ENCODE results near the gene PGP.
A peak's percentile ranks its signal among the peaks of the same experiment; 100 is the strongest.

PGP gene

DNA sequence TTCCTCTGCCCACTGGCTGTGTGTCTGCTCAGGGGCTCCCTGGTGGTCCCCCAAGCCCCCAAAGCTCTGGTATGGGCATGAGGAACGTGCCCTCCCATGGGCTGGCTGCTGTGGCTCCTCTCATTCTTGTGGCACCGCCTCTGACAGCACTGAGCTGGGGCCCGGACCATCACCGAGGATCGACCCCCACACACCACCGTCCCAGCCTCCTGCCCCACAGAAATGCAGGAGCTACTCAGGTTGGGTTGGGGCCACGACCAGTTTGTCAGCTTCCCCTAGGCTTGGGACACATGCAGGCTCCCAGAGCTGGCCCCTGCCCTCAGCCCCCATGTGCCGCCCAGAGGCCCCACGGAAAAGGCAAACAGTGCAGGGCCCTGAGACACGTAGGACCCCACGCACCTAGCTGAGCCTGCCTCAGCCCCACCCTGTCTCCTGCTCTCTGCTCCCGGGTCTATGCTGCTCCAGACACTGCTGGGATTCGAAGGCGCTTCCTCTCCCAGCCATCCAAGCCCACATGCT, 15.0 kb downstream of the PGP start:
- no peak for DNase-seq (ENCODE audit: low spot score)

GRCh38 chr16:2199095-2199494, 15.5 kb downstream of the PGP start:
- no peak for DNase-seq (ENCODE audit: low spot score)

- DNase-seq (ENCODE audit: low spot score) = no peak
Observed at GRCh38 chr16:2198283-2198682, 16.4 kb downstream of the PGP start.

GRCh38 chr16:2197765-2198164, 16.9 kb downstream of the PGP start:
- no peak for DNase-seq (ENCODE audit: low spot score)

DNA sequence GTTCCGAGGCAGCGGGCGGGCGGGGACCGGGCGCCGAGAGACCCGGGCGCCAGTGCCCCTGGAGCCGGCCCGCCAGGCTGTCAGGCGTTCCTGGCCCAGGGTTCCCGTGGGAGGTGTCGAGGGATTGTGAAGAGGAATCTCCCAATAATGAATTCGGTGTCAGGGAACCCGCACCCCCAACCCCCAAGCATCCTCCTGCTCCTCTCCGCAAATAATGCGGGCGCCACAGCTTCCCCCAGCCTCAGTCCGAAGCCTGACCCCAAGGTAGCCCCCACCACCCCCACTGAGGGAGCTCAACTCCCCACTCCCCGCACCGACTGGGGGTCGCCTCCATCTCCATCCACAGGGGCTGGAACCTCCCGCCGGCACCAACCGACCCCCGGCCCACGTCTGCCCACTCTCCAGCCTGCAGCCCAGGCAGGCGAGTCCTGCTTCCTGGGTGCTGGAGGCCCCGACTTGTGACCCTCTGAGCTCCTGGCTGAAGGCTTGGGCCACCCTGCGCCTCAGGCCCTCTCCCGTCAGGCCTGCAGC, 17.6 kb downstream of the PGP start:
- DNase-seq (ENCODE audit: low spot score) = no peak

GRCh38 chr16:2196162-2196980, 18.3 kb downstream of the PGP start, which contains the start of gene CASKIN1:
Gene CASKIN1, minus strand, starts transcription at chr16:2196605. Its CDS starts 173 bp downstream, at chr16:2196432.
- peak; percentile 71 for DNase-seq (ENCODE audit: low spot score)

GRCh38 chr16:2195322-2196161, 19.1 kb downstream of the PGP start:
- DNase-seq (ENCODE audit: low spot score) = no peak

- DNase-seq (ENCODE audit: low spot score) = no peak
Observed at GRCh38 chr16:2194852-2195321, 19.8 kb downstream of the PGP start.

DNA sequence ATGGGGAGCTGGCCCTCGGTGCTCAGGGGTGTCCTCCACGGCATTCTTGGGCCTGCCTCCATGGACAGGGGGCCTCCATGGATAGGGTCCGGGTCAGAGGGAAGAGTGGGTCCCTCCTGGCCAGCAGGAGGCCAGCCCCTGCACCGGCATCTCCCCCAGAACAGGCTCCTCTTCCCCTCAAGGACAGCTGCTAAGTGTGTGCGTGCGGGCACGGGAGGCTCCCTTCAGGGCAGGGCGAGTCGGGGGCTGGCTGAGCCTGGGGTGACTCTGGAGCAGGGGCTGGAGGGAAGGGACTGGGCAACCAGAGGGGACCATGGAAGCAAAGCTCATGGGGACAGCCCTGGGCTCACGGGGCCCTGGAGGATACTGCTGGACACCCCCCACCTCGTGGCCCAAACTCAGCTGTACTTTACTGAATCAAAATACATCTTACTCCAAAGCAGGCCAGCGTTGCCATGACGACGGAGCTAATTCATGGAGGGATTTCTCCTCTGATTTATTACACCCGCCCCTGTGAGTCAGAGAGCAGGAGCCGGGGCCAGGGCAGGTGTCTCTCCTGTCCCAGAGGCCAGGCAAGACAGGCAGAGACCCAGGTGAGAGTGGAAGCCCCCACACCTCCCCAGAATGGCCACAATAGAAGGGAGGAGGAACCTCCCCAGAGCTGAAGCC, 20.3 kb downstream of the PGP start:
- no peak for DNase-seq (ENCODE audit: low spot score)

DNA sequence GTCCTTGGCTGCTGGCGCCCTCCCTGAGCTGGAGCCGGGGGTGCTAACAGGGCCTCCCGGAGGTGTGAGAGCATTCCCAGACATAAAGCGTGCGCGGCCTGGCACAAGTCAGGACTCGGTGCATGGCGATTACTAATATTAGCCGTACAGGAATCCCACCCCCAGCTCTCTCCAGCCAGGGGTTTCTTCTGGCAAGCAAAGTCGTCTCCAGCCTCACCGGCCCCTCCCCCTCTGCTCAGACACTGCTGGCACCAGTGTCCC, 23.3 kb downstream of the PGP start:
- no peak for DNase-seq (ENCODE audit: low spot score)

GRCh38 chr16:2190659-2191445, 23.8 kb downstream of the PGP start:
- DNase-seq (ENCODE audit: low spot score) = no peak

- no peak for DNase-seq (ENCODE audit: low spot score)
Observed at GRCh38 chr16:2190002-2190658, 24.5 kb downstream of the PGP start.

DNA sequence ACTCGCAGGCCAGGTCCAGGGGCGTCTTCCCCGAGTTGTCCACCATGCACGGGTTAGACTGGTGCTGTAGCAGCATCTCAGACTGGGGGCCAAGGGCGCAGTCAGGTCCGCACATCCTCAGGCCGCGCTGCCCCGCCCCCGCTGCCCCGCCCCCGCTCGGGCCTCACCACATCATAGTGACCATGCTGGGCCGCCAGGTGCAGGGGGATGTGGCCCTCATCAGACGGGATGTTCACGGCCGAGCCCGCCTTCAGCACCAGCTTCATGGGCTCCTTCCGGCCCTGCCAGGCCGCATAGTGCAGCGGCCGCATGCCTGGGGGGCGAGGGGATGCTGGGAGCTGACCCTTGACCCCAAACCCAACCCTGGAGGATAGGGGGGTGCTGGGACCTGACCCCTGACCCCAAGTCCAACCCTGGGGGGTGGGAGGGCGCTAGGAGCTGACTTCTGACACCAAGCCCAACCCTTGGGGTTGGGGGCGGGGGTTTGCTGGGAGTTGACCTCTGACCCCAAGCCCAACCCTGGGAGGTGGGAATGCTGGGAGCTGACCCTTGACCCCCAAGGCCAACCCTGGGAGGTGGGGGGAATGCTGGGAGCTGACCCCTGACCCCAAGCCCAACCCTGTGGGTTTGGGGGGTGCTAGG, 25.3 kb downstream of the PGP start:
- no peak for DNase-seq (ENCODE audit: low spot score)

GRCh38 chr16:2188395-2188794, 26.2 kb downstream of the PGP start:
- DNase-seq (ENCODE audit: low spot score) = no peak

- no peak for DNase-seq (ENCODE audit: low spot score)
Observed at GRCh38 chr16:2187212-2187611, 27.4 kb downstream of the PGP start.

DNA sequence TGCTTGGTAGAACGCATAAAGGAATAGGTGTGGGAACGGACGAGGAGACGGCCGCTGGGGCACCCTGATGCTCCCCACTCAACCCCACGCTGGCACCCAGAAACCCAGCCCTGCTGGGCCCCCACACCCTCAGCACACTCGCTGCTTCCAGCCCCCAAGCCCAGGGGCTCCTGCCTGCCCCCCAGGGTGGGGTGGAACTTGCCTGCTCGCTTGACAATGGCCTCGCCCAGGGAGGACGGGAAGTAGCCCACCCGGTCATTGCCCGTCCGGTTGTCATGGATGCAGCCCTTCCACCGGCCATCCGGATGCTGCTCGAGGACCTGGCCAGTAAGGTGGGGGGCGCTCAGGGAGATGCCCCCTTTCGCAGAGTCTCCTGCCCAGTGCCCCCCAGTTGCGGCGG, 28.1 kb downstream of the PGP start:
- no peak for DNase-seq (ENCODE audit: low spot score)

GRCh38 chr16:2186064-2186463, 28.6 kb downstream of the PGP start:
- DNase-seq (ENCODE audit: low spot score) = no peak

- DNase-seq (ENCODE audit: low spot score) = no peak
Observed at GRCh38 chr16:2184962-2185361, 29.7 kb downstream of the PGP start.

DNA sequence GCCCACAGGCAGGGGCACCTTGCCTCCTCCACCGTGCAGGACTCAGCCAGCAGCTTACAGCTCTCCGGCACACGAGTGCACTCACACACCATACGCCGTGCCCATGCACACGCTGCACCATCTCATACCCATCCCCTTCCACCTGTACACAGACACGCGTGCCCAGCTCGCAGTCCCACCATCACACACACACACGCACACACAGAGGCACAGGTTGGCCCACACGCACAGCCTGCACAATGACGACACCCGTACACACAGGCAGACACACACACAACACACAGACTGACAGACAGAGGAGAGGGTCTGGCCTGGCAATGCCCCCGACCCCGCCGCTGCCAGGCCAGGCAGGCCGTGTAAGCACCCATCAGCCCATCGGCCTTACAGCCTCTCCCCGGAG, 30.3 kb downstream of the PGP start:
- no peak for DNase-seq (ENCODE audit: low spot score)

GRCh38 chr16:2183671-2184070, 31.0 kb downstream of the PGP start:
- no peak for DNase-seq (ENCODE audit: low spot score)
